Measurements from ENCODE around the gene NXNL1. TPM values are rescaled to one million over a fixed set of nuclear protein-coding genes. Genes with fewer than 3 reads are reported as not detected.

NXNL1 gene
- total RNA-seq, 1 experiment from 2014 or later: not detected

DNA sequence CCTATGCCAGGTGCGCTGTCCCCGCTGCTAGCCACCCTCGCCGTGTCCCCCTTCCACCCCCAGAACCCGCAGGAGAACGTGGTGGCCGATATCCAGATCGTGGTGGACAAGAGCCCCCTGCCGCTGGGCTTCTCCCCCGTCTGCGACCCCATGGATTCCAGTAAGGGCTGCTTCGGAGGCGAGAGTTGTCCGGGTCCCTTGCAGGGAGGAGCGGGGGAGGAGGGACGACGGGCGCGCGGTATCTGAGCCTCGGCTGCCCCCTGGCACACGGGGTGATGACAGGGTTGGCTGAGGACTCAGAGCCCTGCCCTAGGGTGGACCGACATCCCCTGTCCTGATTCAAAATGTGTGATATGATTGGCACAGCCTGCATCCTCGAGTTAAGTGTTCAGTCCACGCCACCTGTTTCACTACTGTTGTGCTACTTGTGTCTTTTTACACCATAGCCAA, 40.2 kb downstream of the NXNL1 start:
- Histone ChIP-seq H3K27ac (ENCODE audit: low read length) (peak overlapping the region; percentile 84), H3K4me3 (ENCODE audit: low read depth in 2 of 2, low read length in 2 of 2) (peak overlapping the region; percentile 78), H3K4me1 (ENCODE audit: control insufficient read depth, insufficient read depth, low read length) (peaks cover 6% of the 10 kb centered on the region; the same call in 1 of the 2 replicates), H3K36me3 (ENCODE audit: control insufficient read depth, insufficient read depth, low read length) (no peaks in the 10 kb centered on the region; the same call in 1 of the 2 replicates), H3K27me3 (ENCODE audit: control insufficient read depth, insufficient read depth, low read length) (no peaks in the 10 kb centered on the region), H3K9me3 (ENCODE audit: control insufficient read depth, insufficient read depth, low read depth, low read length) (no peaks in the 10 kb centered on the region)
- DNase-seq (ENCODE audit: low read depth, low spot score): no peak
- in situ Hi-C loops (cut with HindIII; ENCODE audit: low pct_unique_long_range_greater_than_20kb, low sequenced_read_pairs) (no loop called here), intact Hi-C loops (cut with micrococcal nuclease; ENCODE audit: unreplicated experiment) (no loop called here)
- TF ChIP-seq, protein P1, sequence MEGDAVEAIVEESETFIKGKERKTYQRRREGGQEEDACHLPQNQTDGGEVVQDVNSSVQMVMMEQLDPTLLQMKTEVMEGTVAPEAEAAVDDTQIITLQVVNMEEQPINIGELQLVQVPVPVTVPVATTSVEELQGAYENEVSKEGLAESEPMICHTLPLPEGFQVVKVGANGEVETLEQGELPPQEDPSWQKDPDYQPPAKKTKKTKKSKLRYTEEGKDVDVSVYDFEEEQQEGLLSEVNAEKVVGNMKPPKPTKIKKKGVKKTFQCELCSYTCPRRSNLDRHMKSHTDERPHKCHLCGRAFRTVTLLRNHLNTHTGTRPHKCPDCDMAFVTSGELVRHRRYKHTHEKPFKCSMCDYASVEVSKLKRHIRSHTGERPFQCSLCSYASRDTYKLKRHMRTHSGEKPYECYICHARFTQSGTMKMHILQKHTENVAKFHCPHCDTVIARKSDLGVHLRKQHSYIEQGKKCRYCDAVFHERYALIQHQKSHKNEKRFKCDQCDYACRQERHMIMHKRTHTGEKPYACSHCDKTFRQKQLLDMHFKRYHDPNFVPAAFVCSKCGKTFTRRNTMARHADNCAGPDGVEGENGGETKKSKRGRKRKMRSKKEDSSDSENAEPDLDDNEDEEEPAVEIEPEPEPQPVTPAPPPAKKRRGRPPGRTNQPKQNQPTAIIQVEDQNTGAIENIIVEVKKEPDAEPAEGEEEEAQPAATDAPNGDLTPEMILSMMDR (IDR thresholded peaks at IDR 0.05): no peak; the same call in 1 of the 2 replicates
- no peak for TF ChIP-seq POLR2AphosphoS5 (IDR thresholded peaks at IDR 0.05; ENCODE audit: low read depth, low read length)
- no peak for TF ChIP-seq SIN3A (IDR thresholded peaks at IDR 0.05; ENCODE audit: borderline replicate concordance, insufficient read depth, low read depth, low read length)
- TF ChIP-seq, protein P2, sequence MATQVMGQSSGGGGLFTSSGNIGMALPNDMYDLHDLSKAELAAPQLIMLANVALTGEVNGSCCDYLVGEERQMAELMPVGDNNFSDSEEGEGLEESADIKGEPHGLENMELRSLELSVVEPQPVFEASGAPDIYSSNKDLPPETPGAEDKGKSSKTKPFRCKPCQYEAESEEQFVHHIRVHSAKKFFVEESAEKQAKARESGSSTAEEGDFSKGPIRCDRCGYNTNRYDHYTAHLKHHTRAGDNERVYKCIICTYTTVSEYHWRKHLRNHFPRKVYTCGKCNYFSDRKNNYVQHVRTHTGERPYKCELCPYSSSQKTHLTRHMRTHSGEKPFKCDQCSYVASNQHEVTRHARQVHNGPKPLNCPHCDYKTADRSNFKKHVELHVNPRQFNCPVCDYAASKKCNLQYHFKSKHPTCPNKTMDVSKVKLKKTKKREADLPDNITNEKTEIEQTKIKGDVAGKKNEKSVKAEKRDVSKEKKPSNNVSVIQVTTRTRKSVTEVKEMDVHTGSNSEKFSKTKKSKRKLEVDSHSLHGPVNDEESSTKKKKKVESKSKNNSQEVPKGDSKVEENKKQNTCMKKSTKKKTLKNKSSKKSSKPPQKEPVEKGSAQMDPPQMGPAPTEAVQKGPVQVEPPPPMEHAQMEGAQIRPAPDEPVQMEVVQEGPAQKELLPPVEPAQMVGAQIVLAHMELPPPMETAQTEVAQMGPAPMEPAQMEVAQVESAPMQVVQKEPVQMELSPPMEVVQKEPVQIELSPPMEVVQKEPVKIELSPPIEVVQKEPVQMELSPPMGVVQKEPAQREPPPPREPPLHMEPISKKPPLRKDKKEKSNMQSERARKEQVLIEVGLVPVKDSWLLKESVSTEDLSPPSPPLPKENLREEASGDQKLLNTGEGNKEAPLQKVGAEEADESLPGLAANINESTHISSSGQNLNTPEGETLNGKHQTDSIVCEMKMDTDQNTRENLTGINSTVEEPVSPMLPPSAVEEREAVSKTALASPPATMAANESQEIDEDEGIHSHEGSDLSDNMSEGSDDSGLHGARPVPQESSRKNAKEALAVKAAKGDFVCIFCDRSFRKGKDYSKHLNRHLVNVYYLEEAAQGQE (IDR thresholded peaks at IDR 0.05; ENCODE audit: insufficient read depth in 1 of 2, low read depth in 2 of 2, low read length in 1 of 2): no peak
- TF ChIP-seq TCF7L2 (IDR thresholded peaks at IDR 0.05; ENCODE audit: low read depth, low read length): no peak
- ChIA-PET POLR2A (no interaction called here), CTCF (no interaction called here)
- ATAC-seq: peak; percentile 73
- no TSS peak for BruUV-seq (replicated peaks)

DNA sequence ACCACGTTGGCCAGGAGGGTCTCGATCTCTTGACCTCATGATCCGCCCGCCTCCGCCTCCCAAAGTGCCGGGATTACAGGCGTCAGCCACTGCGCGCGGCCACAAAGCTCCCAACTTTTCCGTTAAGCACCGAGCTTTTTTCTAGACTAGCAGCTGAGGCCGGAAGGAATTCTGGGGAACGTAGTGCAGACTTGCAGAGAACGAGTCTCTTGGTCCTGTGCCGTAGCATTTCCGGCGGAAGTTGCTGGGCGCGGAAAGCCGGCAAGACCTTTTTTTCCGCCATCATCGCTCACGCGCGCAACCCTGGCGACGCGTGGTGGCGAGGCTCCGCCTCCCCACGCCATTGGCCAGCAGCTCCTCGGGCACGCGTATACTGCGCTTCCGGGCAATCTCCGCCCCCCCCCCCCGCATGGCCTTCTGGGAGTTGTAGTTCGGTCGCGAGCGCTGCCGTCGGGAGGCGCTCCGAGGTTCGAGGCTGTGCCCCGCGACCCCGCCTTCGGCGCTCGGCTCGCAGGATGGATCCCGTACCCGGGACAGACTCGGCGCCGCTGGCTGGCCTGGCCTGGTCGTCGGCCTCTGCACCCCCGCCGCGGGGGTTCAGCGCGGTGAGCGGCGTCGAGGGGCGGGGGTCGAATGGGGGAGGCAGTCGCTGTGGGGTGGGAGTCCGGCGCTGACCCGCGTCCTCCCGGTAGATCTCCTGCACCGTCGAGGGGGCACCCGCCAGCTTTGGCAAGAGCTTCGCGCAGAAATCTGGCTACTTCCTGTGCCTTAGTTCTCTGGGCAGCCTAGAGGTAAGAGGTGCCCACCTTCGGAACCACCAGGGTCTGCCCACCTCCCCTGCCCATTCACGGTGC, 40.9 kb downstream of the NXNL1 start, which contains the start of gene MVB12A:
Gene MVB12A, plus strand, starts transcription at position 427 of the 854 bp plus-strand sequence. Its CDS starts 89 bp downstream, at position 516.
- CTCF ChIA-PET: interaction anchor here (0.6 kb wide), 1 partner anchor 35 kb away, joined by 4 read pairs; no protein-coding TSS in a partner anchor
- POLR2A ChIA-PET: interaction anchor here (0.6 to 0.7 kb wide), 3 partner anchors 13 to 185 kb away, joined by 3 to 5 read pairs (median 3); no protein-coding TSS in a partner anchor

More for the DNA sequence above, 40.9 kb downstream of the NXNL1 start, which contains the start of gene MVB12A:
- H3K4me3 ChIP-seq (ENCODE audit: low read depth in 2 of 2, low read length in 2 of 2): peak within 1 kb of the TSS; percentile 78
- ATAC-seq (peak; percentile 93), DNase-seq (ENCODE audit: low read depth, low spot score) (peak; percentile 92)
- BruUV-seq (replicated peaks): no TSS peak
- peaks cover 6% of the 10 kb centered on the region; the same call in 1 of the 2 replicates for H3K4me1 ChIP-seq (ENCODE audit: control insufficient read depth, insufficient read depth, low read length)
- no peaks in the 10 kb centered on the region for H3K27me3 ChIP-seq (ENCODE audit: control insufficient read depth, insufficient read depth, low read length)
- H3K36me3 ChIP-seq (ENCODE audit: control insufficient read depth, insufficient read depth, low read length): no peaks in the 10 kb centered on the region; the same call in 1 of the 2 replicates
- peak within 1 kb of the TSS; percentile 96 for H3K27ac ChIP-seq (ENCODE audit: low read length)
- TF ChIP-seq, protein P1 (IDR thresholded peaks at IDR 0.05): no peak
- TF ChIP-seq TCF7L2 (IDR thresholded peaks at IDR 0.05; ENCODE audit: low read depth, low read length) (0 out of 2 replicates have a peak, but pooled peaks have one; percentile 43), POLR2AphosphoS5 (IDR thresholded peaks at IDR 0.05; ENCODE audit: low read depth, low read length) (peak; percentile 68)
- no peaks in the 10 kb centered on the region for H3K9me3 ChIP-seq (ENCODE audit: control insufficient read depth, insufficient read depth, low read depth, low read length)
- intact Hi-C loops (cut with micrococcal nuclease; ENCODE audit: unreplicated experiment) (no loop called here), in situ Hi-C loops (cut with HindIII; ENCODE audit: low pct_unique_long_range_greater_than_20kb, low sequenced_read_pairs) (no loop called here)

Data from Panc1 (cell line).